PC-9 (cell line): ENCODE results near the gene USP10. TPM values are rescaled to one million over a fixed set of nuclear protein-coding genes. Genes with fewer than 3 reads are reported as not detected.
A peak's percentile ranks its signal among the peaks of the same experiment; 100 is the strongest.

Experiments used
- BruUV-seq: library from RNA; stranded (reverse); fragments of 400-500 nt; replicated peaks from 2 replicates; lab custom pipeline; 2021; lab: Mats Ljungman, UMichigan
- CTCF ChIA-PET: fragments of 300-600 bp; sonication (Branson Sonifier 250); formaldehyde crosslinking; loops from one replicate; lab custom pipeline; 2022; ENCODE audit warnings: antibody characterized with exemption; lab: Charles Lee
- POLR2A ChIA-PET: fragments of 300-600 bp; sonication (Branson Sonifier 250); formaldehyde crosslinking; loops from one replicate; lab custom pipeline; 2022; ENCODE audit warnings: antibody characterized with exemption; ENCODE audit not compliant: unreplicated experiment; lab: Charles Lee
- DNase-seq, 2 experiments: peaks; one replicate each; pipeline versions ENCODE4 v3.0.0 to v3.0.0-alpha.2; 2015 to 2022; ENCODE audit warnings: mixed read lengths in 1 of 2
- H2AFZ ChIP-seq: fragments of 200-600 bp; sonication (generic); 2 replicates; pipeline ENCODE4 v1.8.1; 2017; ENCODE audit warnings: antibody characterized with exemption
- H3F3A ChIP-seq: fragments of 200-600 bp; sonication (generic); 2 replicates; pipeline ENCODE4 v1.8.1; 2017; ENCODE audit warnings: antibody characterized with exemption, mild to moderate bottlenecking, low read depth; ENCODE audit not compliant: insufficient read depth
- H3K27ac ChIP-seq: fragments of 200-600 bp; sonication (generic); 2 replicates; pipeline ENCODE4 v1.6.1; 2016; ENCODE audit warnings: mixed run types
- H3K27me3 ChIP-seq: fragments of 200-600 bp; sonication (generic); 2 replicates; pipeline ENCODE4 v1.6.1; 2016; ENCODE audit warnings: low read depth, mixed run types; ENCODE audit not compliant: insufficient read depth
- H3K36me3 ChIP-seq: fragments of 200-600 bp; sonication (generic); 2 replicates; pipeline ENCODE4 v1.6.1; 2016; ENCODE audit warnings: low read depth, mixed run types
- H3K4me1 ChIP-seq: fragments of 200-600 bp; sonication (generic); replicated peaks from 2 replicates; pipeline ENCODE4 v1.6.1; 2016; ENCODE audit warnings: mixed run types; ENCODE audit not compliant: insufficient read depth
- H3K4me2 ChIP-seq: fragments of 200-600 bp; sonication (generic); 2 replicates; pipeline ENCODE4 v1.6.1; 2017; ENCODE audit warnings: mixed run types
- H3K4me3 ChIP-seq: fragments of 200-600 bp; sonication (generic); 2 replicates; pipeline ENCODE4 v1.6.1; 2016; ENCODE audit warnings: mixed run types
- H3K79me2 ChIP-seq: fragments of 200-600 bp; sonication (generic); 2 replicates; pipeline ENCODE4 v1.6.1; 2017; ENCODE audit warnings: low read depth, mixed run types
- H3K9me2 ChIP-seq: fragments of 200-600 bp; sonication (generic); 2 replicates; pipeline ENCODE4 v1.8.1; 2017; ENCODE audit warnings: mild to moderate bottlenecking; ENCODE audit not compliant: insufficient read depth
- H3K9me3 ChIP-seq: fragments of 200-600 bp; sonication (generic); 2 replicates; pipeline ENCODE4 v1.8.1; 2016; ENCODE audit warnings: low read depth; ENCODE audit not compliant: insufficient read depth
- H4K20me1 ChIP-seq: fragments of 200-600 bp; sonication (generic); 2 replicates; pipeline ENCODE4 v1.8.1; 2017; ENCODE audit not compliant: insufficient read depth
- EZH2 ChIP-seq: fragments of 200-600 bp; sonication (generic); IDR thresholded peaks from 2 replicates; pipeline ENCODE4 v1.8.0; 2017; ENCODE audit warnings: antibody characterized with exemption, low read depth
- intact Hi-C: fragments of 100-400 bp; cut with micrococcal nuclease; formaldehyde crosslinking; loops from one replicate; pipeline ENCODE4 v1.10.0; 2022; ENCODE audit not compliant: unreplicated experiment
- total RNA-seq: library from RNA; stranded (reverse); gene quantifications from 2 replicates; pipeline ENCODE4 v1.2.3, GENCODE V29; 2021
- TF ChIP-seq, protein P1 (sequence below): fragments of 200-600 bp; sonication (generic); conservative IDR thresholded peaks from 2 replicates; pipeline ENCODE4 v1.6.1; 2017; ENCODE audit warnings: mixed run types, antibody characterized with exemption, mild to moderate bottlenecking, moderate library complexity

USP10 gene
- total RNA-seq, 1 experiment from 2014 or later = 109 TPM

DNA sequence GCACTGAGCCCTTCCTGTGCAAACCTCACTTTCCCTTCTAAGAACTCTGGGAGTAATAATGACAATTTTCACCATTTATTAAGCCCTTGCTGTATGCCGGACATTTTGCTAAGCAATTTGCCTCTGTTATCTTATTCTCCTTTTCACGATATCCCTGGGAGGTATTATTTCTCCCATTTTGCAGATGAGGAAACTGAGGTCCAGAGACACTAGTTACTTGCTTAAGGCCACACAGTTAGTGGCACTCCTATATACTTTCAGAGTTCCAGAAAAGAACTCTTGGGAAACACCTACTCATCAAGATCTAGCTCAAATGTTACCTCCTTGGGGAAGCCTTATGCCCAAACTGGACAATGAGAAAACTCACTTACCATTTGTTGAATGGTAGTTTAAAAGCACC is 4.8 kb upstream of the USP10 start:
- no peak for TF ChIP-seq EZH2
- TF ChIP-seq, protein P1, sequence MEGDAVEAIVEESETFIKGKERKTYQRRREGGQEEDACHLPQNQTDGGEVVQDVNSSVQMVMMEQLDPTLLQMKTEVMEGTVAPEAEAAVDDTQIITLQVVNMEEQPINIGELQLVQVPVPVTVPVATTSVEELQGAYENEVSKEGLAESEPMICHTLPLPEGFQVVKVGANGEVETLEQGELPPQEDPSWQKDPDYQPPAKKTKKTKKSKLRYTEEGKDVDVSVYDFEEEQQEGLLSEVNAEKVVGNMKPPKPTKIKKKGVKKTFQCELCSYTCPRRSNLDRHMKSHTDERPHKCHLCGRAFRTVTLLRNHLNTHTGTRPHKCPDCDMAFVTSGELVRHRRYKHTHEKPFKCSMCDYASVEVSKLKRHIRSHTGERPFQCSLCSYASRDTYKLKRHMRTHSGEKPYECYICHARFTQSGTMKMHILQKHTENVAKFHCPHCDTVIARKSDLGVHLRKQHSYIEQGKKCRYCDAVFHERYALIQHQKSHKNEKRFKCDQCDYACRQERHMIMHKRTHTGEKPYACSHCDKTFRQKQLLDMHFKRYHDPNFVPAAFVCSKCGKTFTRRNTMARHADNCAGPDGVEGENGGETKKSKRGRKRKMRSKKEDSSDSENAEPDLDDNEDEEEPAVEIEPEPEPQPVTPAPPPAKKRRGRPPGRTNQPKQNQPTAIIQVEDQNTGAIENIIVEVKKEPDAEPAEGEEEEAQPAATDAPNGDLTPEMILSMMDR = no peak
- ChIA-PET POLR2A (no interaction called here), CTCF (no interaction called here)
- H3K27ac ChIP-seq = no peak overlapping the region
- no peak overlapping the region for H2AFZ ChIP-seq
- no peaks in the 10 kb centered on the region for H4K20me1 ChIP-seq
- intact Hi-C loops = no loop called here
- no peak overlapping the region for H3K4me3 ChIP-seq
- H3K9me2 ChIP-seq = no peaks in the 10 kb centered on the region
- H3K4me1 ChIP-seq = peaks cover 6% of the 10 kb centered on the region
- H3K4me2 ChIP-seq = no peak overlapping the region
- no peaks in the 10 kb centered on the region for H3K9me3 ChIP-seq
- H3F3A ChIP-seq = no peaks in the 10 kb centered on the region; the same call in 1 of the 2 replicates
- H3K36me3 ChIP-seq = no peaks in the 10 kb centered on the region
- DNase-seq = no peak
- BruUV-seq = no TSS peak
- H3K27me3 ChIP-seq = no peaks in the 10 kb centered on the region
- peaks cover 4% of the 10 kb centered on the region; the same call in 1 of the 2 replicates for H3K79me2 ChIP-seq

DNA sequence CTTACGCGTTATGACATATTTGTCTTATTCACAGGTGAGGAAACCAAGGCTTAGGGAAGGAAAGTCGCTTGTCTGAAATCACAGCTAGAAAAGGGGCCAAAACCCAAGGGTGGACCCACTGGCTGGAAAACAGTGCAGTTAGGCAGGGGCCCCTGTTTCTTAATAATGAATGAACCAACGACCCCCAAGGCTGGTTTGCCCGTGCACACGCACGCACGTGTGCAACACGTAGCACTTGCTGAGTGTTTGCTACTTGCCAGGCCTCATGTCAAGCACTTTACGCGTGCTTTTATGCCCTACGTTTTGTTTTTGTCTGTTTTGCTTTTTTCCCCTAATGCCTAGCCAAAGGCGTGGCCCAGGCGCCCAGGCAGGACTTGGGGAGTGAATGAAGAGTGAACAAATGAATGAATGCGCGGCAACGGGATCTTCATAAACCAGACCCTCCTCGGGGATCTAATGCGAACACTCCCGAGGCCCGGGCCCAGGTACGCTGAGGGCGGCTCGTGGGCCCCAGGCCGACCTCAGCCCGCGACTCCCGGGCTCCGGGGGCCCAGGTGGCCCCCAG is 571 bp upstream of the USP10 start:
- no peaks in the 10 kb centered on the region for H3K36me3 ChIP-seq
- POLR2A ChIA-PET = no interaction called here
- H3K4me2 ChIP-seq = peak overlapping the region; percentile 97
- peaks cover 46% of the 10 kb centered on the region for H3K79me2 ChIP-seq
- H3K4me1 ChIP-seq = peaks cover 29% of the 10 kb centered on the region
- TF ChIP-seq, protein P1 = no peak
- TF ChIP-seq EZH2 = no peak
- no peak overlapping the region for H3K27ac ChIP-seq
- no peaks in the 10 kb centered on the region for H3K9me3 ChIP-seq
- peak overlapping the region; percentile 93 for H3K4me3 ChIP-seq
- H3F3A ChIP-seq = peaks cover 6% of the 10 kb centered on the region; the same call in 1 of the 2 replicates
- CTCF ChIA-PET = interaction anchor here (0.5 to 0.6 kb wide), 2 partner anchors 27 to 56 kb away, joined by 3 to 5 read pairs; no protein-coding TSS in a partner anchor
- DNase-seq = no peak
- intact Hi-C loops = no loop called here
- H2AFZ ChIP-seq = peak overlapping the region; percentile 93
- no peaks in the 10 kb centered on the region for H3K27me3 ChIP-seq
- H4K20me1 ChIP-seq = peaks cover 37% of the 10 kb centered on the region
- H3K9me2 ChIP-seq = no peaks in the 10 kb centered on the region
- TSS peak; percentile 93 for BruUV-seq

DNA sequence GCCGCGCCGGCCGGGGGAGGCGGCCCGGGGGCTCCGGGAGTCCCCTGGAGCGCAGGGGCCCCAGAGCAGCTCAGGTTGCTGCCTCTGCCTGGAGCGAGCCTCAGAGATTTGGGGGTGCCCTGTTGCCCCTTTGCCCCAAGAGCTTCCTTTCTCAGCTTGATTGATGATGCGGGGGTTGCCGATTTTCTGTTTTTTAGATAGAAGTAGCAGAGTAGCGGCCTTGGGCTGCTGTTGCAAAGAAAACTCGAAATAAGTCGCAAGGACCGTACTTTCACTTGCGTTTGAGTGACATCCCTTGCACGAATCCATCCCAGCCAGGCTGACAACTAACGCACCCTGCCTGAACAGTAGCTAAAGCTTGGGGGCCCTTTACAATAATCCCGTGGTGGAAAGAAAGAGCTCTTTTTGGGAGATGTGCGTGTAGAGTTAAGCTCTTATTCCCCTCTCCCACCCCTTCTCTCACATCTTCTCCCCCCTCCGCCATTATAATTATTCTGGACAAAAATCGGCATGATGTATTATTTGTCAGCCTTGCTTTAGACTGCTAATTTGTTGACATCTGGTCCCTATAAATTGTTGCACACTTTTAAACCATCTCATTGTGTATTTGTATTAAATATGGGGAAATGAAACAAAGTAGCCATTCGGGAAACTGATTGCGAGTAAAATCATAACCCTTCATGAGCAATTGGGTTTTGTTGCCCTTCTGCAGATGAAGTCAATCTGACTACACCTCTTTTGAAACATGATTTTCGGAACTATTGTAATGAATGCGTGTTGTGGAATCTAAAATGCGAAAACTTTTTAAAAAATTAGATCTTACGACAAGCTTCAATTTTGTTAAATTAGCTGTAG is 873 bp downstream of the USP10 start:
- no peak for TF ChIP-seq EZH2
- TF ChIP-seq, protein P1 = no peak
- POLR2A ChIA-PET = interaction anchor here (0.7 kb wide), 1 partner anchor 30 kb away, joined by 3 read pairs; no protein-coding TSS in a partner anchor

More for the DNA sequence above, 873 bp downstream of the USP10 start:
- Histone ChIP-seq H3K27ac (no peak overlapping the region), H3K4me2 (peak overlapping the region; percentile 97), H3F3A (peaks cover 6% of the 10 kb centered on the region; the same call in 1 of the 2 replicates), H3K79me2 (peaks cover 61% of the 10 kb centered on the region), H3K9me3 (no peaks in the 10 kb centered on the region), H3K36me3 (no peaks in the 10 kb centered on the region), H2AFZ (peak overlapping the region; percentile 60; the same call in 1 of the 2 replicates), H3K27me3 (no peaks in the 10 kb centered on the region), H3K4me1 (peaks cover 29% of the 10 kb centered on the region), H4K20me1 (peaks cover 50% of the 10 kb centered on the region), H3K4me3 (peak overlapping the region; percentile 93), H3K9me2 (no peaks in the 10 kb centered on the region)
- DNase-seq = peak in 1 of 2 experiments; percentile 9
- CTCF ChIA-PET = interaction anchor here (0.6 to 0.8 kb wide), 2 partner anchors 29 to 635 kb away, joined by 3 to 14 read pairs; no protein-coding TSS in a partner anchor
- TSS peak; percentile 46 for BruUV-seq
- intact Hi-C loops = loop anchor here (2.0 kb wide), 1 partner anchor 26 kb away; no protein-coding TSS in a partner anchor
